Hematopoietic multipotent progenitor cell treated with erythropoietin and hydrocortisone succinate and interleukin-3 and kit ligand, for 15 days (in vitro differentiated cells): ENCODE results near the gene XYLT1.

Source experiments
- DNase-seq: peaks from one replicate; pipeline ENCODE4 v3.0.0-alpha.2; 2015; ENCODE audit warnings: low spot score

Gene XYLT1

DNA sequence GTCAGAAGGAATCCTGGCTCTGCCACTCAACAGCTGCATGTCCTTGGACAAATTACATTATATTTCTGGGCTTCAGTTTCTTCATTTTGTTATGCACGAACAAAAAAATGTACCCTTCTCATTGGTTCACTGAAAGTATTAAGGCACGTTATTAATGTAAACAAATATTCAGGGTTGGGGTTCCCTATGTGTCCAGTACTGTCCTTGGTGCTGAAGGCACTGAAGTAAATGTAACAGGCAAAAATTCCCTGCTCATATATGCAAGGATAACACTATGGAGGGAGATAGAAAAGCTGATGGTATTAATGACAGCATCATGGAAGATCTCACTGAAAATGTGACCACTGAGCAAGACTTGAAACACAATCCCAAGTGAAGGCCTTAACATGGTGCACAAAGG is 386.6 kb downstream of the XYLT1 start:
- no peak for DNase-seq

DNA sequence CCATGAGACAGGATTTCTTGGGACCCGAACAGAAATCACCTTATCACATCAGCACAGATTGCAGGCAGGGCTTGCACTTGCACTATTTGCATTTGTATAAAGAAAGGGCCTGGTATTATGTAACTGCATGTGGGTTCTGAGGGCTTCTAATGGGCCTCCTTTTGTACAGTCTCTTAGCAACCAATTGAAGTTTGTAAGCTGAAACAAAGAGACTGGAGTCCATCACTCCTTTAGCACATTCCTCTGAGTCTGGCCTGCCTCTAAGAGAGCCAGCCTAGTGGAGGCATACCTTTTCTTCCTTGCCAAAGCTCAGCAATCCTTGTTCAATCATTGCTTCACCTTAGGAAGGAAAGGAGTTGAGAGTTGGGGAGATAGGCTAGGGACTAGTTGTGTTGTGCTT is 387.1 kb downstream of the XYLT1 start:
- DNase-seq = no peak

DNA sequence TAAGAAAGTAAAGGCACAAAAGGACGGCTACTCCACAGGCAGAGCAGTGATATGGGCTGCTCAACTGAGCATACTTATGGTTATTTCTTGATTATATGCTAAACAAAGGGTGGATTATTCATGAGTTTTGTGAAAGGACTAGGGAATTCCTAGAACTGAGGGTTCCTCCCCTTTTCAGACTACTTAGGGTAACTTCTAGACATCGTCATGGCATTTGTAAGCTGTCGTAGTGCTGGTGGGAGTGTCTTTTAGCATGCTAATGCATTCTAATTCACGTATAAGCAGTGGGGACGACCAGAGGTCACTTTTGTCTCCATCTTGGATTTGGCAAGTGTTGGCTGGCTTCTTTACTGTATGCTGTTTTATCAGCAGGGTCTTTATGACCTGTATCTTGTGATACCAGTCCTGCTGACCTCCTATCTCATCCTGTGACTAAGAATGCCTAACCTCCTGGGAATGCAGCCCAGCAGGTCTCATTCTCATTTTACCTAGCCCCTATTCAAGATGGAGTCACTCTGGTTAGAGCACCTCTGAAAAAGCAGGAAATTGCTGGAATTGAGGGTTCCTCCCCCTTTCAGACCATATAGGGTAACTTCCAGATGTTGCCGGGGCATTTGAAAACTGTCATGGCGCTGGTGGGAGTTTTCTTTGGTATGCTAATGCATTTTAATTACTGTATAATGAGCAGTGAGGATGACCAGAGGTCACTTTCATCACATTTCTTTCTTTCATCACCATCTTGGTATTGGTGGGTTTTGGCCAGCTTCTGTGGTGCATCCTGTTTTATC is 388.5 kb downstream of the XYLT1 start:
- DNase-seq = no peak

DNA sequence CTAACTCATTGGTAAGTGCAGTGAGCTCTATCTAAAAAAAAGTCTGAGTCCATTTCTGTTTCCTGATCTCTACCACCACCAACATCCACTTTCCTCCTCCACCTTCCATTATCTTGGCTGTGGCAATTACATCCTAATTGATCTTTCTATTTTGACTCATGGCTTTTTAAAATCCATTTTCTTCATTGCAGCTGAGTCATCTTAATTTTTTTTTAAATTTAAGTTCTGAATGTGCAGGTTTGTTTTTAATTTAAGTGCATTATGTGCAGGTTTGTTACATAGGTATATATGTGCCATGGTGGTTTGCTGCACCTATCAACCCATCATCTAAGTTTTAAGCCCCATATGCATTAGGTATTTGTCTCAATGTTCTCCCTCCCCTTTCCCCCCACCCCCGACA is 390.7 kb downstream of the XYLT1 start:
- DNase-seq = no peak

DNA sequence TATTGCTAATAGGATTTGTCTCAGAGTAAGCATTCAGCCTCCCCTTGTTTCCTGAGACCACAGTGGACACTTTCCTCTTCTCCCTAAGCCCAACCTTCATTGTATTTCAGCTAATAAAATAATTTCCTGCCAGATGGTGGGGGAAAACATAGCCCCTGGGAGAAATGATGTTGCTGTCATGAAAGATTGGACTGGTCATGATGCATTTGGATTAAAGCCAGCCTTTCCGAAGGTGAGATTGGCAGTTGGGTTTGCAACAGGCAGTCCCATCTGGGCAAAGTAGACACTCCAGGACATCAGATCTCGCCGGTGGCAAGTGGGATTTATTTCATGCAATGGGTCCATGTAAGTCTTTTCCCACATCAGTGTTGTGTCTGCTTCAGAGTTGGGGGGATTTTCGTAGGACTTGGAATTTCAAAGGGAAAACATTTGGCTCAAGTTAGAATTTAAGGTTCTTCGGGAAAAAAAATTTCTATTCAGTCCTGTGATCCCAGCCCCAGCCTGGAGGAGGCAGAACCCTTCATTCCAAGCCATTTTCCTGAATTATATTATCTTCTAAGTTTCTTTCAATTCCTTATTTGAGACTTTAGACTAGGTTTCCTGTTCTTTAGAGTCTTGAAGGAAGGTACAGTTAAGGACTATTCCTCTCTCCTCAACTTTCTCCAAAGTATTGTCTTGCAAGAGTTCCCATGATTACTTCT is 391.7 kb downstream of the XYLT1 start:
- DNase-seq = no peak

DNA sequence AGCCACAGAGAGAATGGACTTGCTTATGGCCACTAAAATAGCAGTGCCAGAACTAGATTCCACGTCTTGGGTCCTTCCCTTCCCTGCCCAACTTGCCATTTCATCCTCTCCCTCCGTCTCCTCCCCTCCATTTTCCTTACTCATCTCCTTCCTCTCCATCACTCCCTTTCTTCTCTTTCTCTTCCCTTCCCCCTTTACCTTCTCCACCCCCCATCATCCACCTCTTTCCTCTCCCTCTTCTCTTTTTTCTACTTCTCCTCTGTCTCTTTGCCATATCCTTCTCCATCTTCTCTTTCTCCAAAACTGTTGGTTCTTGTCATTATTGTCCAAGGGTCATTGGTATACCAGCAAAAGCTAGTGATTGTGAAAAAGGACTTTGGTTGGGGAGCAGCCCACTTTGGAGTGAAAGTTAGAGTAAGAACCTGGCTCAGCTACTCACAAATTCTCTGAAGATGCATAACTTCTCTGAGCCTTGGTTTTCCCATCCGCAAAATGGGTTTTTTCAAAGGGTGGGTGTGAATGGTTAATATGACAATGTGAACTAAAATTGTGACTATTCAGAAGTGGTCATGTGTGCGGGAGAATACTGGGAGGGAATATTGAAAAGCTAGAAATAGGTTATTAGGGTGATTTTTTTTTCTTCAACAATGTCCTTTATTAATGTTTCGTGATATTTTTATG is 393.8 kb downstream of the XYLT1 start:
- DNase-seq = no peak

DNA sequence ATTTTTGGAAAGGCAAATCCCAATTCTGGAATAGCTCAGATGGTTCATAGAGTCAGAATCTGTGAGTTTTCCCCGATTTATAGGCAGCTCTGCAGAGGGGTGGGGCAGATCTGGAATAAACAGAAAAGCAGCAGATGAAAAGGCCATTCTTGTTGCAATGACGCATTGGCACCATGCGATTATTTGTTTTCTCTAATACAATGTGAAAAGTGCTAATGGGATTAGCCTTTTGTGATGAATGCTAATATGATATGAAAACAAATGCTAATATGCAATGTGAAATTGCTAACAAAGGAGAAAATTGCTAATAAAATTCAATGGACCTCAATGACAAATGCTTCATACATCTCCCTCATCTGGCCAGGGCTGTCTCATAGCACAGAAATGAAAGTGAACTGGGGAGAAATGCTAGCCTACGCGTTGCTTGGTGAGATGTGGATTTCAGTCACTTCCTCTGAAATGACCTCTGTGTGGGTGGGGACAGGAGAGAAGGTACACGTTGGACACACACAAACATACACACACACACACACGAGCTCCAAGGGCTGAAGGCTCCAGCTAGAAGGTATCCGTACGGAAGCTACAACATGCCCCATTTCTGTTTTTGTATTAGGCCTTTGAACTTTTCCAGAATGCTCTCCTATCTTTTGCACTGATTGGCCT is 394.5 kb downstream of the XYLT1 start:
- no peak for DNase-seq

DNA sequence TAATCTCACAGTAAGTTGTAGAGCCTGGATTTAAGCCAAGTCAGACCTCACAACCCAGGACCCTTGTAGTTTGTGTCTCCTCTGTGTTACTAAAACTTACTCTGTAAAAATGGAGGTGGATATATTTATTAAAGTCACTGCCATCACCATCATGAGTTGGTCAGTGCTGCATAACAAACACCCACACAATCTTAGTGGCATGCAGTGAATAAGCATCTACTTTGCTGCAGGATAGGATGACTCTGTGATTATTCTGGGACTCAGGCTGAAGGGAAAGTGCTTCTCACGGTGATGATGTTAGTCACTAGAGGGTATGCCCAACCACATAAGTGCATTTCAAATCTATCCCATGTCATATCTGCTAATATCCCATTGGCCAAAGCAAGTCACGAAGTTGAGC is 398.7 kb downstream of the XYLT1 start:
- DNase-seq = no peak

DNA sequence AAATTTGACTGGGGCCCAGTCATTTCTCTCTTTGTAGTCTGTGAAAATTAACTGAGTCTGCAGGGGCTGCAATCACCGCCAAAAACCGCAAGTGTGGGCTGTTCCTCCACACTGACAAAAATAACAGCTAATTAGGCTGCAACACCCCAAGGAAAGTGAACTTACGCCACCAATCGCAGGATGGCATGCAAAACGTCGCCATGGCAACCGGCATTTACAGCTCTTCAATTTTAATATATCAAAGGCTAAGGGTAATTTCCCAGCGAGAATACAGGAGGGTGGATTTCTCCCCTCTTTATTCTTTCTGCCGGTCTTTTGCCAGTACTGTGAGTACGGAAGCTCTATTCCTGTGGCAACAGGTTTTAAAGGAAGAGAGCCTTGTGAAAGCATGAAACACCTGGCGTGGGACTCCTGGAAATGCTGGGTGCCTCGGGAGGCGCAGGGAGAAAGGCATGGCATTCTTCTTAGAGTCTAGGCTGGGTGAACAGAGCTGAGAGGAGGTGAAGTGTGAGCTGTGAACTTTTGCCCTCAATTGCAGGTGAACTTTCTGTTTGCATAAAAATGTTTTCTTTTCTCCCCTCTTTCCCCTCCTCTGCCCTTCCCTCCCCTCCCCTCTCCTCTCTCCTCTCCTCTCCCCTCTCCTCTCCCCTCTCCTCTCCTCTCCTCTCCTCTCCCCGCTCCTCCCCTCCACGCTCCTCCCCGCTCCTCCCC is 399.7 kb downstream of the XYLT1 start:
- DNase-seq = no peak

DNA sequence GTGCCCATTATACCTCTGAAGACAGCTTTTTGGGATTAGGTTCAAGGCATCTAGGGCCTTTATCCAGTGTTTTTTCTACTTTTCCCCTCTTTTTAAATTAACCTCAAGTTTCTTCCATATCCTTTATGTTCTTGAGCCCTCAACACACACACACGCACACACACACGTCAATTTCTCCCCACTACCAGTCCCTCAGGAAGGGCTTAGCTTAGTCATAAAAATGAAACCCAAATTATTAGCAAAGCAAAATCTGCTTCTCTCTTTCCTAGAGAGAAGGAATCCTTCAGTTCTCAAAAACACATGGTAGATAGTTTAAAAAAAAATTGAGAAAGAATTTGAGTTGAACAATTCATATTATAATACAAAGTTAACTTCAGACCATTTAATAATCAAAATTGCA is 401.1 kb downstream of the XYLT1 start:
- no peak for DNase-seq

DNA sequence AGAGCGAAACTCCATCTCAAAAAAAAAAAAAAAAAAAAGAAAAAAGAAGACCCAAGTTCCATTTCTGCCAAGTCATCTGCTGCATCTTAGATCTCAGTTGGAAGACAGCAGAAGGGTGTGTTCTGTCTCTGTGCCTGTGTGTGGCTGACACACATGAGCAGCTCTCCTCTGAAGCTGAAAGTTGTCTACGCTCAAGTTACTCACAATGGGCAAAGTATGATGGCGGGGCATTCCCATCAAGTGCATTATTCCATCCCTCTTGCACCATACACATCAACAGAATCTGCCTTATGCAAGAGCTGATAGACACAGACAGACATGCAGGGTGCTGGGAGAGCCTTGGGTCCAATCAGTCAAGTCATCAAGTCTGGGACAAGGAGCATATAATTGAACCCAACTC is 402.2 kb downstream of the XYLT1 start:
- DNase-seq = no peak

DNA sequence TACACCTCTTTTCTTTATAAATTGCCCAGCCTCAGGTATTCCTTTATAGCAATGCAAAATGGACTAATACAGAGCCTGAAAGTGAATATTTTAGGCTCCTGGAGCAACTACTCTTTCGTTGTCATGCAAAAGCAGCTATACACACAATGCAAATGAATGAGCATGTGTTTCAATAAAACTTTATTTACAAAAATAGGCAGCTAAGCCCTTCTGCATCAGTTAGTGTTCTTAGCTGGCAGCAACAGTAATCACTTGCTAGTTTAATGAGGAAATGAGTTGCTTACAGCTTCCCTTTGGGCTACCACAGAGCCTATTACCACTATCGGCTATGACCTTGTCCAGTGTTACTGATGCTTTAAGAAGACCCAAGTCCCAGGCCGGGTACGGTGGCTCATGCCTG is 402.9 kb downstream of the XYLT1 start:
- no peak for DNase-seq

DNA sequence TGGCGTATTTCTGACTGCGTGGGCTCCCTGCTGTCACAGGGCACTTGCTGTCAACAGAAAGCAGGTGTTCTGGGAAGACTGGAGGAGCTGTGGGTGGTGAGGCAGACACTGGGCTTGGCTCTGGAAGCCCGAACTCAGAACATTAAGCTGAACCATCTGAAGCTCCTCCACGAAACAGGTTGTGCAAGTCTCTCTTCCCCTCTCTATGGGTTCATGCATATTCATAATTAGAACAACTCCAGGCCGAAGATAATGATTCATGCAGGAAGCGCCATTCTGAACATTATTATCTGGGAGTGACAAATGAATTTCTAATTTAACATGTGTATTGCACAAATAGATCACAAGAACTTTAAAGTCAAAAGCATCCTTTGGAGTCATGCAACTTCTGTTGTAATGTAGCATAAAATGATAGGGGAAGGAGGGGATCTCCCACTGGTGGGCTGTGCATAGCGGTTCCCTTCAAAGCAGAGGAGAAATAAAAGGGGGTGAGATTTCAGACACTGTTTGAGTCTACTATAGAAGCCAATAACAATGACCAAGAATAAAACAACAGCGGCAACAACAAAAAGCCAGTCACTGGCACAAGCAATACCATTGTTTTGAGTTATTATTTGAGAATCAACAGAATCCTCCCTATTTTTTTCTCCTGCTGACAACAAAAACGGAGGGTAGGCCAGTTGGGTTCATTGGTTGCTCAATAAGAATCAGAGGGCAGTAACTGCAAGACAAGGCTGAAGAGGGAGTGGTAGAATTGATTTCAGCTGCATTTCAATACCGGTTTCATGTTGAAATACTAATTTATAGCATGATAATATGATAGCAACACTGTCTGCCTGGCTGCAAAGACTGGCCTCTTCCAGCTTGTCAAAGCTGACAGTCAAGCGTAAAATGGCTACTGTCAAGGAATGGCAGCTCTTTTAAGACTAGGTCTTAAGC is 407.3 kb downstream of the XYLT1 start:
- DNase-seq = no peak

DNA sequence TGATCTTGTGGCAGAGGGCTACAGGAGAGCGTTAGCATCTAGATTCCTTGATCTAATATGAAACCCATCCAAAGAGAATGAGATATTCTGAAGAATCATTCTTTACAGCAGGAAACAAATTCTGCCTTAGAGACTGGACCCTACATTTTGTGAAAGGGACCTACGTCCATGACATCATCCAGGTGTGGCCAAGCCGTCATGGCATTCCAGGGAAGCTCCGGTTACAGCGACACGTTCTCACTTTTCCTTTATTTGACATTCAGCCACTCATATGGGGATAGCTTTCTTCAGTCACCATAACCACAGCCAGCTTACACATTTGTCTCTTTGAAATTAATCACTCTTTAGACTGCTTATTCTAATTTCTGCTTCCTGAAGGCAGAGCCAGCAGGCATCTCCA is 408.1 kb downstream of the XYLT1 start:
- DNase-seq = no peak

DNA sequence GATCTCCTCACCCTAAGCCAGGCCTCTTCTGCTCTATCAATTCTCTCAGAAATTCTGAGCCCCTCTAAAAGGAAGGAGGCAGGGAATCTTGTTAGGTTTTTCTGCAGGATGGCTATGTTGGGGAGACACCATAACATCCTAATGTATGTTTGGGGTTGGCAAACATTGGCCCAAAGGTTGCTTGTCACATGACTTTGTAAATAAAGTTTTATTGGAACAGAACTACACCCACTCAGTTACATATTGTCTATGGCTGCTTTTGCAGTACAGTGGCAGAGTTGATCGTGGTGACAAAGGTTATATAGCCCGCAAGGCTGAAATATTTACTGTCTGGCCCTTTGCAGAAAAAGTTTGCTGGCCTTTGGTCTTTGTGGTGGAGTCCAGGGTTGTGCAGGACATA is 409.4 kb downstream of the XYLT1 start:
- DNase-seq = no peak

DNA sequence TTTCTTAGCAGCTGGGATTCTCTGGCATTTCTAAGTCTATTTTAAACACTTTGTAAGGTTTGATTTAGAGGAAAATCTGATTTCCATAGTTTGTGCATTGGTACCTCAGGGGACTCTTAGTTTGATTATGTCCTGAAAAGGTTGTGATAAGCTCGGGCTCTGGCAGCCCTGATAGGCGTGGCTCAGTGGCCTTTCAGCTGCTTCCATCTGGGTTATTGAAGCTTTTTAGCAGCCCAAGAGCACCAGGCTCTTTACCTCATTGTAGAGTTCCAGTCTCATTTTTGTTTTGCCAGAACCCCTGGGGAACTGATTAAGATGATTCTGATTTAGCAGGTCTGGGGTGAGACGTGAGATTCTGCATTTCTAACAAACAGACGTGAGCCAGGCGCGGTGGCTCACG is 412.3 kb downstream of the XYLT1 start:
- no peak for DNase-seq

DNA sequence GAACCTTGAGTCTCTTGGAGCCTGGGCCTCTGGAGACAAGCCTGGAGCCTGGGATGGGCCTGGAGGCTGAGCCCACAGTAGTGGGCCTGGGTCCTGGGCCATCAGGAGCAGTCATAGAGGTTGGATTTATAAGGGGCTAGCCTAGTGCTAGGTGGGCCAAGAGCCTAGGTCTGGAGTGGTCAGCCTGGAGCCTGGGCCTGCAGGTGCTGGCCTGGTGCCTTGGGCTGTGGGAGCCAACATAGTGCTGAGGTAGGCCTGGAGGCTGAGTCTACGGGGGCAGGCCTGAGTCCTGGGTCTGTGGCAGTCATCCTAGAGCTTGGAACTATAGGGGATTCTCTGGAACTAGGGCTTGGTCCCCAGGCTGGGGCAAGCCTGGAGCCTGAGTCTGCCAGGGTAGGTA is 414.1 kb downstream of the XYLT1 start:
- DNase-seq = no peak

DNA sequence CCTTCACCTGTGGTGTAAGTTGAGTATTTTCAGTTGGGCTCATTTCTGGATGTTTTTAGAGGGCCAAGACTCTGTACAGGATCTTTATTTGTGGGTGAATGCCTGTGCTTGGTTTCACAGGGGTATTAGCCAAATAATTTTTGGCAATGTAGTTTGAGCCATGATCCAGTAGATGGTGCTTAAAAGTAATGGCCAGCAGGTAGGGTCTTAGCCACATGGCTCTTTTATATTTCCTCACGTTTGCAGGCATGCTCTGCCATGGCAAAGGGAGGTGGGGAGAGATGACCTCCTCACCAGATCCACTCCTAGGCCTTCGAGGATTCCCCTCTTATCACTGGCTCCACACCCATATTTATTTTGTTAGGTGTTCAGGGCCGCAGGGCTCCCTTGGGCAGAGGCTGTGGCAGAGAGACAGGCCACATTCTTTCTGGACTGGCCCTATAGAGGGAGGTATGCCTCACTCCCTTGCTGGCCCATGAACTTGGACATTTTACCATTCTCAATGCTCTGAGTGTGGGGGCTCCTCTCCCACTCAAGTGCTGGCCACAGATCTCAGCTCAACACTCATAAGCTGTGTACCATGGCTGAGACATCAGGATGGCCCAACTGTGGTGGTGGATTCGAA is 417.1 kb downstream of the XYLT1 start:
- DNase-seq = no peak
